Stimulated activated CD4-positive, alpha-beta T cell treated with anti-CD3 and anti-CD28 coated beads, Interleukin-4, amount 100 ng/mL, for 24 hours (primary cell): ENCODE results near the gene XYLT1.

ENCODE experiments used
- DNase-seq: peaks from one replicate; pipeline ENCODE4 v3.0.0-alpha.2; 2020

XYLT1 gene

GRCh38 chr16:17170435-17170834 is 300.3 kb downstream of the XYLT1 start:
- DNase-seq, result no peak

GRCh38 chr16:17168181-17168580 is 302.6 kb downstream of the XYLT1 start:
- DNase-seq, result no peak

- no peak for DNase-seq
Measured at GRCh38 chr16:17166095-17166494, 304.7 kb downstream of the XYLT1 start.

GRCh38 chr16:17162560-17162959 is 308.2 kb downstream of the XYLT1 start:
- DNase-seq, result no peak

GRCh38 chr16:17160920-17161431 is 309.8 kb downstream of the XYLT1 start:
- no peak for DNase-seq

GRCh38 chr16:17160285-17160853 is 310.4 kb downstream of the XYLT1 start:
- no peak for DNase-seq

GRCh38 chr16:17159617-17160016 is 311.1 kb downstream of the XYLT1 start:
- DNase-seq, result no peak

GRCh38 chr16:17155936-17156335 is 314.8 kb downstream of the XYLT1 start:
- no peak for DNase-seq

- DNase-seq, result no peak
Measured at GRCh38 chr16:17155485-17155884, 315.3 kb downstream of the XYLT1 start.

- no peak for DNase-seq
Measured at GRCh38 chr16:17154981-17155380, 315.8 kb downstream of the XYLT1 start.

- no peak for DNase-seq
Measured at GRCh38 chr16:17152311-17152710, 318.4 kb downstream of the XYLT1 start.

- no peak for DNase-seq
Measured at GRCh38 chr16:17151335-17151734, 319.4 kb downstream of the XYLT1 start.

- DNase-seq, result no peak
Measured at GRCh38 chr16:17149904-17150483, 320.8 kb downstream of the XYLT1 start.

GRCh38 chr16:17147942-17148341 is 322.8 kb downstream of the XYLT1 start:
- no peak for DNase-seq

- no peak for DNase-seq
Measured at GRCh38 chr16:17145029-17145428, 325.7 kb downstream of the XYLT1 start.

- no peak for DNase-seq
Measured at GRCh38 chr16:17144431-17144830, 326.3 kb downstream of the XYLT1 start.

- DNase-seq, result no peak
Measured at GRCh38 chr16:17143546-17144419, 327.0 kb downstream of the XYLT1 start.

GRCh38 chr16:17138801-17139200 is 332.0 kb downstream of the XYLT1 start:
- no peak for DNase-seq

GRCh38 chr16:17135439-17135838 is 335.3 kb downstream of the XYLT1 start:
- DNase-seq, result no peak

GRCh38 chr16:17134586-17134985 is 336.2 kb downstream of the XYLT1 start:
- no peak for DNase-seq

- no peak for DNase-seq
Measured at GRCh38 chr16:17133851-17134250, 336.9 kb downstream of the XYLT1 start.

- no peak for DNase-seq
Measured at GRCh38 chr16:17131351-17131750, 339.4 kb downstream of the XYLT1 start.

- no peak for DNase-seq
Measured at GRCh38 chr16:17130733-17131132, 340.0 kb downstream of the XYLT1 start.

- DNase-seq, result no peak
Measured at GRCh38 chr16:17129971-17130370, 340.8 kb downstream of the XYLT1 start.
